GM12801 (cell line): Measurements from ENCODE around the gene NOTCH2NLA.
"Not testable (repeated sequence)": the region's sequence is repeated elsewhere in the genome, so short reads cannot be mapped to it uniquely, and the experiment has no call there.

Source experiments
- CTCF ChIP-seq: IDR thresholded peaks from one replicate; pipeline ENCODE4 v1.5.1; 2011; ENCODE audit warnings: control low read depth; ENCODE audit not compliant: insufficient read length; ENCODE audit errors: extremely low read depth

NOTCH2NLA gene

DNA sequence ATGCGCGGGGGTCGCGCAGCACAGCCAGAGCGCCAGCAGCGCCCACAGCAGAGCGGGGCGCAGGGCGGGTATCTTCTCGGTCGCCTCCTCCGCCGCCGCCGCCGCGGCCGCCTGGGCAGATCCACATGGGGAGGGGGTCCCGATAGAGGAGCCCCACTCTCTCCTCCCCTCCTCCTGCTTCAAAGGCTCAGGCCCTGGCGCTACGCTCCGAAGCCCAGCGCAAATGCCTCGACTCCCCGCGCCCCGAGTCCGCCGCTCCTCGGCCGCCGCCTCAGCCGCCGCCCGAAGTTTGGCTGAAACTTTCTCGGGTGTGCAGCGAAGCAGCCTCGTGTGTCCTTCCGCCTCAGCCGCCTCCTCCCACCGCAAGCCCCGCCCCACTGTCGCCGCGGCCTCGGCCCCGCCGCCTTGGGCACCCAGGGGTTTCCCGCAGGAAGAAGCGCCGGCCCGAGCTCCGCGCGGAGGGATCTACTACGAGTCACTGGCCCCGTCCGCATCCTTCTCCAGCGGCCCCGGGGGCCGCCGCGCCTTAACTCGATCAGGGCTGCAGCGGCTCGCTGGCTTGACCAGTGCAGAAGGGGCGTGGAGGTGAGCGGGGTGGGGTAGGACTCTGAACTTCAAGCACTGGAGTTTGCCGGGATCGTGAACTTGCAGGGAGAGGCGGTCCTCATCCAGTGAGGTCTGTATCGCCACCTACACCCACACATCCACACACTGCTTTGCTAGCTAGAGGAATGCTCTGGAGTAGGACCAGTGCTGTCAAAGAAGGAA, at the start of gene NOTCH2NLA:
NOTCH2NLA (minus strand) TSS at position 312 of the 768 bp plus-strand sequence. CDS start 39,684 bp downstream, outside the sequence.
- not testable (repeated sequence) for TF ChIP-seq CTCF

GRCh38 chr1:146144465-146144864, 84.4 kb downstream of the NOTCH2NLA start, which contains the start of gene NBPF10:
Gene NBPF10, minus strand, starts transcription at chr1:146144804. Its CDS starts 35 bp downstream, at chr1:146144769.
- not testable (repeated sequence) for TF ChIP-seq CTCF
